OCI-LY7 (cell line): ENCODE data around the gene TCAP.

Experiments used
- EZH2phosphoT487 ChIP-seq: fragments of 200-600 bp; sonication (generic); IDR thresholded peaks from 2 replicates; pipeline ENCODE4 v1.6.1; 2018; ENCODE audit warnings: low read depth, borderline replicate concordance, mild to moderate bottlenecking, mixed run types, antibody characterized with exemption, low read length, moderate library complexity, mixed read lengths
- TF ChIP-seq, protein P1 (sequence below): fragments of 200-600 bp; sonication (generic); conservative IDR thresholded peaks from 2 replicates; pipeline ENCODE4 v1.5.1; 2014; ENCODE audit warnings: mild to moderate bottlenecking, antibody characterized with exemption, low read length, moderate library complexity, mixed read lengths

GRCh38 chr17:39617446-39618245, 47.5 kb upstream of the TCAP start:
- TF ChIP-seq, protein P1, sequence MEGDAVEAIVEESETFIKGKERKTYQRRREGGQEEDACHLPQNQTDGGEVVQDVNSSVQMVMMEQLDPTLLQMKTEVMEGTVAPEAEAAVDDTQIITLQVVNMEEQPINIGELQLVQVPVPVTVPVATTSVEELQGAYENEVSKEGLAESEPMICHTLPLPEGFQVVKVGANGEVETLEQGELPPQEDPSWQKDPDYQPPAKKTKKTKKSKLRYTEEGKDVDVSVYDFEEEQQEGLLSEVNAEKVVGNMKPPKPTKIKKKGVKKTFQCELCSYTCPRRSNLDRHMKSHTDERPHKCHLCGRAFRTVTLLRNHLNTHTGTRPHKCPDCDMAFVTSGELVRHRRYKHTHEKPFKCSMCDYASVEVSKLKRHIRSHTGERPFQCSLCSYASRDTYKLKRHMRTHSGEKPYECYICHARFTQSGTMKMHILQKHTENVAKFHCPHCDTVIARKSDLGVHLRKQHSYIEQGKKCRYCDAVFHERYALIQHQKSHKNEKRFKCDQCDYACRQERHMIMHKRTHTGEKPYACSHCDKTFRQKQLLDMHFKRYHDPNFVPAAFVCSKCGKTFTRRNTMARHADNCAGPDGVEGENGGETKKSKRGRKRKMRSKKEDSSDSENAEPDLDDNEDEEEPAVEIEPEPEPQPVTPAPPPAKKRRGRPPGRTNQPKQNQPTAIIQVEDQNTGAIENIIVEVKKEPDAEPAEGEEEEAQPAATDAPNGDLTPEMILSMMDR: no peak
- TF ChIP-seq EZH2phosphoT487: no peak
